ENCODE measurements around the gene ZYX. TPM values are rescaled to one million over a fixed set of nuclear protein-coding genes. Genes with fewer than 3 reads are reported as not detected.

The ZYX gene
- total RNA-seq, 1 donor from 2014 or later, result 9.2 TPM

GRCh38 chr7:143381427-143382125 is 431 bp downstream of the ZYX start:
- Histone ChIP-seq H3K36me3 (ENCODE audit: control insufficient read depth, insufficient read depth, low read length) (peaks cover 11% of the 10 kb centered on the region), H3K27me3 (ENCODE audit: control insufficient read depth, insufficient read depth, low read length) (no peaks in the 10 kb centered on the region), H3K4me3 (ENCODE audit: low read depth, low read length) (peak overlapping the region; percentile 83)
- no peak for TF ChIP-seq CTCF (IDR thresholded peaks at IDR 0.05; ENCODE audit: insufficient read depth, low read length, severe bottlenecking)
- no peak for DNase-seq (ENCODE audit: low read depth)
- FAIRE-seq, result no peak

GRCh38 chr7:143382126-143382790 is 1.1 kb downstream of the ZYX start:
- peaks cover 17% of the 10 kb centered on the region for H3K36me3 ChIP-seq (ENCODE audit: control insufficient read depth, insufficient read depth, low read length)
- no peak for TF ChIP-seq CTCF (IDR thresholded peaks at IDR 0.05; ENCODE audit: insufficient read depth, low read length, severe bottlenecking)
- DNase-seq (ENCODE audit: low read depth) (no peak), FAIRE-seq (no peak)
- H3K4me3 ChIP-seq (ENCODE audit: low read depth, low read length), result peak overlapping the region; percentile 83
- H3K27me3 ChIP-seq (ENCODE audit: control insufficient read depth, insufficient read depth, low read length), result no peaks in the 10 kb centered on the region

GRCh38 chr7:143382791-143383641 is 1.9 kb downstream of the ZYX start:
- H3K36me3 ChIP-seq (ENCODE audit: control insufficient read depth, insufficient read depth, low read length), result peaks cover 22% of the 10 kb centered on the region
- FAIRE-seq (no peak), DNase-seq (ENCODE audit: low read depth) (no peak)
- TF ChIP-seq CTCF (IDR thresholded peaks at IDR 0.05; ENCODE audit: insufficient read depth, low read length, severe bottlenecking), result no peak
- peak overlapping the region; percentile 83 for H3K4me3 ChIP-seq (ENCODE audit: low read depth, low read length)
- H3K27me3 ChIP-seq (ENCODE audit: control insufficient read depth, insufficient read depth, low read length), result no peaks in the 10 kb centered on the region

GRCh38 chr7:143383642-143383957 is 2.5 kb downstream of the ZYX start:
- Histone ChIP-seq H3K36me3 (ENCODE audit: control insufficient read depth, insufficient read depth, low read length) (peaks cover 28% of the 10 kb centered on the region), H3K27me3 (ENCODE audit: control insufficient read depth, insufficient read depth, low read length) (no peaks in the 10 kb centered on the region), H3K4me3 (ENCODE audit: low read depth, low read length) (no peak overlapping the region)
- FAIRE-seq, result no peak
- TF ChIP-seq CTCF (IDR thresholded peaks at IDR 0.05; ENCODE audit: insufficient read depth, low read length, severe bottlenecking), result no peak
- DNase-seq (ENCODE audit: low read depth), result no peak

GRCh38 chr7:143384148-143384547 is 3.0 kb downstream of the ZYX start:
- FAIRE-seq, result no peak

More at GRCh38 chr7:143384148-143384547, 3.0 kb downstream of the ZYX start:
- no peaks in the 10 kb centered on the region for H3K27me3 ChIP-seq (ENCODE audit: control insufficient read depth, insufficient read depth, low read length)
- TF ChIP-seq CTCF (IDR thresholded peaks at IDR 0.05; ENCODE audit: insufficient read depth, low read length, severe bottlenecking), result no peak
- no peak overlapping the region for H3K4me3 ChIP-seq (ENCODE audit: low read depth, low read length)
- H3K36me3 ChIP-seq (ENCODE audit: control insufficient read depth, insufficient read depth, low read length), result peaks cover 32% of the 10 kb centered on the region
- no peak for DNase-seq (ENCODE audit: low read depth)
